ENCODE results near the gene AMPH.
"Not testable (repeated sequence)": the region's sequence is repeated elsewhere in the genome, so short reads cannot be mapped to it uniquely, and the experiment has no call there.

- TF ChIP-seq EZH2 (IDR thresholded peaks at IDR 0.05); FOXP2 (optimal IDR thresholded peaks at IDR 0.05; ENCODE audit: control extremely low read depth, extremely low read length, insufficient read depth); POLR2AphosphoS5 (IDR thresholded peaks at IDR 0.05; ENCODE audit: borderline replicate concordance, low read depth, low read length): not testable (repeated sequence)
These were observed 281.9 kb downstream of the AMPH start for GRCh38 chr7:38349126-38349795.

Data from SK-N-MC (cell line).